WERI-Rb-1 (cell line): ENCODE results near the gene GPR146.
"Not testable (repeated sequence)": the region's sequence is repeated elsewhere in the genome, so short reads cannot be mapped to it uniquely, and the experiment has no call there.

Source experiments
- DNase-seq: peaks from one replicate; pipeline ENCODE4 v3.0.0-alpha.2; 2020
- H3K27ac ChIP-seq: fragments of 250-450 bp; sonication (Bioruptor Pico); 2 replicates; pipeline ENCODE4 v1.5.1; 2020; ENCODE audit warnings: mild to moderate bottlenecking, moderate library complexity
- H3K27me3 ChIP-seq: fragments of 250-450 bp; sonication (Bioruptor Pico); 2 replicates; pipeline ENCODE4 v1.5.1; 2021; ENCODE audit warnings: mild to moderate bottlenecking, low read depth, moderate library complexity; ENCODE audit not compliant: insufficient read depth, severe bottlenecking
- H3K36me3 ChIP-seq: fragments of 250-450 bp; sonication (Bioruptor Pico); 2 replicates; pipeline ENCODE4 v1.5.1; 2020; ENCODE audit warnings: mild to moderate bottlenecking, moderate library complexity
- H3K4me3 ChIP-seq: 2 replicates; pipeline ENCODE4 v1.5.1; 2011; ENCODE audit warnings: low read depth, mild to moderate bottlenecking, control low read depth, low read length
- H3K9me3 ChIP-seq: fragments of 250-450 bp; sonication (Bioruptor Pico); 2 replicates; pipeline ENCODE4 v1.5.1; 2021; ENCODE audit warnings: mild to moderate bottlenecking, moderate library complexity; ENCODE audit not compliant: severe bottlenecking
- TF ChIP-seq, protein P1 (sequence below): IDR thresholded peaks from 2 replicates; pipeline ENCODE4 v1.5.1; 2011; ENCODE audit warnings: low read depth, mild to moderate bottlenecking, control low read depth, inconsistent platforms, low read length

GPR146 gene

GRCh38 chr7:999149-999879, 45.0 kb upstream of the GPR146 start:
- H3K27ac ChIP-seq: no peak overlapping the region
- no peaks in the 10 kb centered on the region for H3K9me3 ChIP-seq
- peaks cover 17% of the 10 kb centered on the region for H3K36me3 ChIP-seq
- TF ChIP-seq, protein P1, sequence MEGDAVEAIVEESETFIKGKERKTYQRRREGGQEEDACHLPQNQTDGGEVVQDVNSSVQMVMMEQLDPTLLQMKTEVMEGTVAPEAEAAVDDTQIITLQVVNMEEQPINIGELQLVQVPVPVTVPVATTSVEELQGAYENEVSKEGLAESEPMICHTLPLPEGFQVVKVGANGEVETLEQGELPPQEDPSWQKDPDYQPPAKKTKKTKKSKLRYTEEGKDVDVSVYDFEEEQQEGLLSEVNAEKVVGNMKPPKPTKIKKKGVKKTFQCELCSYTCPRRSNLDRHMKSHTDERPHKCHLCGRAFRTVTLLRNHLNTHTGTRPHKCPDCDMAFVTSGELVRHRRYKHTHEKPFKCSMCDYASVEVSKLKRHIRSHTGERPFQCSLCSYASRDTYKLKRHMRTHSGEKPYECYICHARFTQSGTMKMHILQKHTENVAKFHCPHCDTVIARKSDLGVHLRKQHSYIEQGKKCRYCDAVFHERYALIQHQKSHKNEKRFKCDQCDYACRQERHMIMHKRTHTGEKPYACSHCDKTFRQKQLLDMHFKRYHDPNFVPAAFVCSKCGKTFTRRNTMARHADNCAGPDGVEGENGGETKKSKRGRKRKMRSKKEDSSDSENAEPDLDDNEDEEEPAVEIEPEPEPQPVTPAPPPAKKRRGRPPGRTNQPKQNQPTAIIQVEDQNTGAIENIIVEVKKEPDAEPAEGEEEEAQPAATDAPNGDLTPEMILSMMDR: no peak
- no peak for DNase-seq
- H3K27me3 ChIP-seq: no peaks in the 10 kb centered on the region
- no peak overlapping the region for H3K4me3 ChIP-seq

GRCh38 chr7:999941-1000935, 44.1 kb upstream of the GPR146 start:
- H3K27ac ChIP-seq: no peak overlapping the region
- H3K4me3 ChIP-seq: no peak overlapping the region
- TF ChIP-seq, protein P1: no peak
- no peaks in the 10 kb centered on the region for H3K27me3 ChIP-seq
- DNase-seq: no peak
- H3K9me3 ChIP-seq: no peaks in the 10 kb centered on the region
- H3K36me3 ChIP-seq: peaks cover 17% of the 10 kb centered on the region

- H3K9me3 ChIP-seq, DNase-seq, H3K4me3 ChIP-seq, H3K27me3 ChIP-seq, H3K27ac ChIP-seq: not testable (repeated sequence)
- H3K36me3 ChIP-seq: peaks cover 17% of the 10 kb centered on the region
Measured at GRCh38 chr7:1001069-1001770, 43.1 kb upstream of the GPR146 start.

DNA sequence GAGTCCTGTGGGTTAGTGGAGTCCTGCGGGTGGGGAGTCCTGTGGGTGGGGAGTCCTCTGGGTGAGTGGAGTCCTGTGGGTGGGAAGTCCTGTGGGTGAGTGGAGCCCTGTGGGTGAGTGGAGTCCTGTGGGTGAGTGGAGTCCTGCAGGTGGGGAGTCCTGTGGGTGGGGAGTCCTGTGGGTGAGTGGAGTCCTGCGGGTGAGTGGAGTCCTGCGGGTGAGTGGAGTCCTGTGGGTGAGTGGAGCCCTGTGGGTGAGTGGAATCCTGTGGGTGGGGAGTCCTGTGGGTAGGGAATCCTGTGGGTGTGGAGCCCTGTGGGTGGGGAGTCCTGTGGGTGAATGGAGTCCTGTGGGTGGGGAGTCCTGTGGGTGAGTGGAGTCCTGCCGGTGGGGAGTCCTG, 42.3 kb upstream of the GPR146 start:
- peaks cover 11% of the 10 kb centered on the region for H3K36me3 ChIP-seq
- not testable (repeated sequence) for DNase-seq, H3K27ac ChIP-seq, H3K9me3 ChIP-seq, H3K27me3 ChIP-seq, H3K4me3 ChIP-seq

- not testable (repeated sequence) for H3K27me3 ChIP-seq, H3K27ac ChIP-seq, H3K4me3 ChIP-seq, DNase-seq, H3K9me3 ChIP-seq
- H3K36me3 ChIP-seq: peaks cover 12% of the 10 kb centered on the region
Measured at GRCh38 chr7:1002445-1002844, 41.9 kb upstream of the GPR146 start.

DNA sequence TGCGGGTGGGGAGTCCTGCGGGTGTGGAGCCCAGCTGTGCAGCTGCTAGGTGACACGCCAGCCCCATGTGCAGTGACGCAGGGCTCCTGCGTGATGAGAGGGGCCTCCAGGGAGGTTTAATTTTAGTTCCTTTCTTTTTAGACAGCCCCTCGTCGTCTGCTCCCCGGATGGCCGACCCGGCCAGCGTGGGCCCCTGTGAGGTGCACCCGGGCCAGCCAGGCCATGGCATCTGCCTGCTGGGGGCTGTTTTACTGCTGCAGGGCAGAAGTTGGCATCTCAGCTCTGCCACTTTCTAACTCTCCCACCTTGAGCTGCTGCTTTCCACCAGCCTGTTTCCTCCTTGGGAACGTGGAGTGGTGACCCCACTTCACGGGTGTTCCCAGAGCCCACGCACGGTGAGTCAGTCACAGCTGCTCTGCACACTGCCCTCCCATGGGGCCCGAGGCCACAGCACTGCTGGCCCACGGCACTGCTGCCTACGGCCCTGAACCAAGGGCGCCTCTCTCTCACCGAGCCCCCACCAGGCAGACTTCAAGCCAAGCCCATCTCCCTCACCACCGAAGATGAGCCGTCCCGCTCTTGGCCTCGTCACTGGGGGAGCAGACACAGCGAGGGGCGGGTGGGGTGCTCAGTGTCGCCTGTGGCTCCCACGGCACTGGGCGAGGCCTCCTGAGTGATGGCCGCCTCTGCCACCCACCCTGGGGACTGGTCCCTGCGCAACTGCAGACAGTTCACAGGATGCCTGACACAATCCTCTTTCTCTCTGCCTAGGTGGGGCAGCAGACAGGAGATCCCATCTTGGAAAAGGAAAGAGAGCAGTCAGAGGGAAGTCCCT, 40.1 kb upstream of the GPR146 start:
- no peaks in the 10 kb centered on the region for H3K9me3 ChIP-seq
- H3K4me3 ChIP-seq: no peak overlapping the region
- H3K27ac ChIP-seq: no peak overlapping the region
- H3K27me3 ChIP-seq: no peaks in the 10 kb centered on the region
- peaks cover 7% of the 10 kb centered on the region for H3K36me3 ChIP-seq
- TF ChIP-seq, protein P1: no peak
- DNase-seq: no peak
